ENCODE data around the gene MDP1. TPM values are rescaled to one million over a fixed set of nuclear protein-coding genes. Genes with fewer than 3 reads are reported as not detected.

MDP1 gene
- polyA plus RNA-seq, 1 of the 3 experiments (the other 2 are of a cell fraction), result 36.7 TPM

GRCh38 chr14:24254630-24255392 is 38.9 kb upstream of the MDP1 start:
- CTCF ChIA-PET, result interaction anchor here (1.2 to 4.0 kb wide), 2 partner anchors 42 to 53 kb away, joined by 3 to 13 read pairs; partner anchors contain the start of gene CIDEB

More at GRCh38 chr14:24254630-24255392, 38.9 kb upstream of the MDP1 start:
- Histone ChIP-seq H3K36me3 (replicated peaks in 1 of 2; ENCODE audit: control insufficient read depth in 1 of 2, insufficient read depth in 2 of 2, low read length in 1 of 2) (peaks cover 0 to 3% of the 10 kb centered on the region in 2 experiments), H3K27ac (ENCODE audit: low read depth in 2 of 2, low read length in 1 of 2) (no peak overlapping the region), H3K27me3 (ENCODE audit: insufficient read depth) (no peaks in the 10 kb centered on the region), H4K20me1 (ENCODE audit: insufficient read depth) (no peaks in the 10 kb centered on the region), H3K4me3 (ENCODE audit: low read depth in 2 of 2, low read length in 1 of 2) (no peak overlapping the region), H3K4me1 (ENCODE audit: control insufficient read depth in 1 of 2, insufficient read depth in 2 of 2, low read depth in 1 of 2, low read length in 1 of 2) (peaks cover 0 to 3% of the 10 kb centered on the region in 2 experiments; a peak in 1 of 4 replicates), H3K79me2 (ENCODE audit: insufficient read depth) (no peaks in the 10 kb centered on the region), H3K4me2 (no peak overlapping the region), H3K9me2 (no peaks in the 10 kb centered on the region), H3K9me3 (no peaks in the 10 kb centered on the region), H3F3A (replicated peaks; ENCODE audit: insufficient read depth) (peaks cover 5% of the 10 kb centered on the region), H2AFZ (ENCODE audit: low read depth) (no peak overlapping the region), H3K9ac (no peak overlapping the region)
- 97% methylated on average over 12 of the region's 19 CpGs for WGBS (ENCODE audit: low lambda C conversion rate)
- POLR2A ChIA-PET, result no interaction called here
- DNase-seq, result no peak
- TF ChIP-seq FOSL2 (IDR thresholded peaks at IDR 0.05; ENCODE audit: borderline replicate concordance, low read depth) (no peak), JUND (IDR thresholded peaks at IDR 0.05) (no peak), SMC3 (IDR thresholded peaks at IDR 0.05; ENCODE audit: low read depth, low read length) (no peak), SIN3A (IDR thresholded peaks at IDR 0.05; ENCODE audit: borderline replicate concordance, low read depth, low read length) (no peak), CHD2 (IDR thresholded peaks at IDR 0.05; ENCODE audit: low read length, partially characterized antibody) (no peak), GABPA (IDR thresholded peaks at IDR 0.05; ENCODE audit: low read depth) (no peak), TEAD4 (IDR thresholded peaks at IDR 0.05; ENCODE audit: borderline replicate concordance, insufficient read depth) (no peak), FOXJ3 (CRISPR knock-in tag; IDR thresholded peaks at IDR 0.05) (no peak), RFX5 (IDR thresholded peaks at IDR 0.05; ENCODE audit: low read length) (no peak), NFIC (IDR thresholded peaks at IDR 0.05; ENCODE audit: borderline replicate concordance) (no peak), EP300 (IDR thresholded peaks at IDR 0.05; ENCODE audit: borderline replicate concordance in 1 of 2, low read depth in 1 of 2, low read length in 1 of 2) (no peak), MXI1 (IDR thresholded peaks at IDR 0.05; ENCODE audit: low read depth, low read length) (no peak), FOXM1 (IDR thresholded peaks at IDR 0.05; ENCODE audit: low read depth) (no peak), TCF12 (IDR thresholded peaks at IDR 0.05) (no peak), RAD21 (IDR thresholded peaks at IDR 0.05; ENCODE audit: low read length) (no peak), NRF1 (IDR thresholded peaks at IDR 0.05; ENCODE audit: low read depth, low read length) (no peak), YY1 (IDR thresholded peaks at IDR 0.05; ENCODE audit: low read depth) (no peak)
- TF ChIP-seq, protein P1, sequence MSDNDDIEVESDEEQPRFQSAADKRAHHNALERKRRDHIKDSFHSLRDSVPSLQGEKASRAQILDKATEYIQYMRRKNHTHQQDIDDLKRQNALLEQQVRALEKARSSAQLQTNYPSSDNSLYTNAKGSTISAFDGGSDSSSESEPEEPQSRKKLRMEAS (IDR thresholded peaks at IDR 0.05; ENCODE audit: low read depth), result no peak
- TF ChIP-seq, protein P2, sequence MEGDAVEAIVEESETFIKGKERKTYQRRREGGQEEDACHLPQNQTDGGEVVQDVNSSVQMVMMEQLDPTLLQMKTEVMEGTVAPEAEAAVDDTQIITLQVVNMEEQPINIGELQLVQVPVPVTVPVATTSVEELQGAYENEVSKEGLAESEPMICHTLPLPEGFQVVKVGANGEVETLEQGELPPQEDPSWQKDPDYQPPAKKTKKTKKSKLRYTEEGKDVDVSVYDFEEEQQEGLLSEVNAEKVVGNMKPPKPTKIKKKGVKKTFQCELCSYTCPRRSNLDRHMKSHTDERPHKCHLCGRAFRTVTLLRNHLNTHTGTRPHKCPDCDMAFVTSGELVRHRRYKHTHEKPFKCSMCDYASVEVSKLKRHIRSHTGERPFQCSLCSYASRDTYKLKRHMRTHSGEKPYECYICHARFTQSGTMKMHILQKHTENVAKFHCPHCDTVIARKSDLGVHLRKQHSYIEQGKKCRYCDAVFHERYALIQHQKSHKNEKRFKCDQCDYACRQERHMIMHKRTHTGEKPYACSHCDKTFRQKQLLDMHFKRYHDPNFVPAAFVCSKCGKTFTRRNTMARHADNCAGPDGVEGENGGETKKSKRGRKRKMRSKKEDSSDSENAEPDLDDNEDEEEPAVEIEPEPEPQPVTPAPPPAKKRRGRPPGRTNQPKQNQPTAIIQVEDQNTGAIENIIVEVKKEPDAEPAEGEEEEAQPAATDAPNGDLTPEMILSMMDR (IDR thresholded peaks at IDR 0.05), result no peak
- TF ChIP-seq, protein P3, sequence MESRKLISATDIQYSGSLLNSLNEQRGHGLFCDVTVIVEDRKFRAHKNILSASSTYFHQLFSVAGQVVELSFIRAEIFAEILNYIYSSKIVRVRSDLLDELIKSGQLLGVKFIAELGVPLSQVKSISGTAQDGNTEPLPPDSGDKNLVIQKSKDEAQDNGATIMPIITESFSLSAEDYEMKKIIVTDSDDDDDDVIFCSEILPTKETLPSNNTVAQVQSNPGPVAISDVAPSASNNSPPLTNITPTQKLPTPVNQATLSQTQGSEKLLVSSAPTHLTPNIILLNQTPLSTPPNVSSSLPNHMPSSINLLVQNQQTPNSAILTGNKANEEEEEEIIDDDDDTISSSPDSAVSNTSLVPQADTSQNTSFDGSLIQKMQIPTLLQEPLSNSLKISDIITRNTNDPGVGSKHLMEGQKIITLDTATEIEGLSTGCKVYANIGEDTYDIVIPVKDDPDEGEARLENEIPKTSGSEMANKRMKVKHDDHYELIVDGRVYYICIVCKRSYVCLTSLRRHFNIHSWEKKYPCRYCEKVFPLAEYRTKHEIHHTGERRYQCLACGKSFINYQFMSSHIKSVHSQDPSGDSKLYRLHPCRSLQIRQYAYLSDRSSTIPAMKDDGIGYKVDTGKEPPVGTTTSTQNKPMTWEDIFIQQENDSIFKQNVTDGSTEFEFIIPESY (IDR thresholded peaks at IDR 0.05; ENCODE audit: borderline replicate concordance, low read depth), result no peak

Measured in SK-N-SH (cell line).